K562 treated with DMSO at 1 percent for 48 hours (cell line): ENCODE measurements around the gene IGFALS. TPM values are rescaled to one million over a fixed set of nuclear protein-coding genes. Genes with fewer than 3 reads are reported as not detected.

Experiments used
- total RNA-seq: library from RNA; unstranded; fragments of 300-600 nt; gene quantifications from 2 replicates; pipeline ENCODE4 v1.2.3, GENCODE V29; 2022; ENCODE audit warnings: low replicate concordance; ENCODE audit errors: extremely low read depth

IGFALS gene
- not detected in 2 replicates for total RNA-seq

GRCh38 chr16:1793578-1794220, at the start of gene IGFALS:
IGFALS (minus strand) TSS chr16:1793705; CDS start chr16:1793652, 53 bp downstream.

GRCh38 chr16:1826691-1827573, 33.4 kb upstream of the IGFALS start, which contains the start of the genes FAHD1 and HAGH:
FAHD1 (plus strand) TSS chr16:1827206; CDS start chr16:1827239, 33 bp downstream.
HAGH (minus strand) TSS chr16:1826825; CDS start chr16:1826787, 38 bp downstream.

DNA sequence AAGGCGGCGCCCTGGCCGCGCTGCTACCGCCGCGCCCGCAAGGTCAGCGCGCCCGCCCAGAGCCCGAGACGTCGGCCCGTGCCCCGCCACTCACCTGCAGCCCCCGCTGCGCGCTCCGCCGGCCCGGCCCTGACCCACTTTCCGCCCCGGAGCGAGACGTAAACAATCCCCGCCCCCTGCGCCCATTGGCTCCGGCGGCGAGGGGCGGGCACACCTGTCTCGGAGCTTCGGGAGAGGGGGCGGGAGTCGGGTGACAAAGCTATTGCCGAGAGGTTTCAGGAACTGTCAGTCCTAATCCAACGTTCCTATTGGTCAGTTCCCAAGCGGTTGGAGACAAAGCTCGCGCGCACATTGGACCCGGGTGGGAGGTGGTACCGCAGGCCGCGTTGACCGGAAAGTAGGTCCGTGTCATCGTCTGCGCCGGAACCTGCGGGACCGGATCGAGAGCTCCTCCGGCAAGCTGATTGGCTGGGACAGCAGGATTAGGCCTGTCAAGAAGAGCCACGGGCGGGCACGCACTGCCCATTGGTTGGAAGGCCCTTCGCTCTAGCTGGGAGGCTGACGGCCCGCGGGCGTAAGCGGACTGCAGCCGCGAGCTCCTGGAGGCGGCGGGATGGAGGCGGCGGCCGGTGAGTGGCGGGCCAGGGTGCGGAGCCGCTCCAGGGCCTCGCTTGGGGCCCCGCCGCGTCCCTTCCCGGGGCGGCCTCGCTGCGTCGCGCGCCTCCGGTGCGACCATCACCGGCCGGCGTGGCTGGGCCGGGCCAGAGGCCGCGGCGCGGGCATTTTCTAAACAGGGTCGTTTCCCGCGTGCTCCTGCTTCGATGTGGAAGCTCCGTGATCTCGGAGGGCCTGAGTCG, 10.9 kb downstream of the IGFALS start, which contains the start of the genes NUBP2 and SPSB3:
Gene NUBP2 (plus strand): TSS at position 553 of the 857 bp plus-strand sequence. CDS start 61 bp downstream, at position 614.
Gene SPSB3 (minus strand): TSS at position 164 of the 857 bp plus-strand sequence. CDS start 1,088 bp downstream, outside the sequence.

GRCh38 chr16:1772908-1773702, 20.4 kb downstream of the IGFALS start, which contains the start of gene MRPS34:
MRPS34 (minus strand) TSS chr16:1773134; CDS start chr16:1773119, 15 bp downstream.

DNA sequence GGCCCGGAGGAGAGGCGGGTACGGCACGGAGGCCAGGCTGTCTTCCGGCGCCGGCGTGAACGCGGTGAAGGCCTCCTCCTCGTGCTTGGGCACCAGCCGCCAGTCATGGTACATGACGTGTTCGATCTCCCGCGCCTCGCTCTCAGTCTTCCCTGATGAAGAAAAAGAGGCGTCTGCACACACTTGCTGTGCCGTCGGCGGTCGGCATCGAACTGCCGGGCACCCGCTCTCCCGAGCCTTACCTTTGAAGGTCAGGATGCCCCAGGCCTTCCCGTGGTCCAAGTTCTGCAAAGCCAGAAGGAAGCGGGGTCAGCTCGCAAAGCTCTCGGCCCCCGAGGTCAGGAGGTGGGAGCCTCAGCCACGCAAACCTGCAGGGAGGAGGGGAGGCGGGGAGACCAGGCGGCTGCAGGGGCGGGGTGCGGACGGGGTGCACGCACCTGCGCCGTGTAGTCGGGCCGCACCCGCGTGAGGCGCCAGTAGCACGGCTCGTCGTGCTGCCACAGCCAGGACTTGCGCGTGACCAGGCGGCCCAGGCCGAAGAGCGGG, 21.1 kb downstream of the IGFALS start, which contains the start of gene EME2:
Gene EME2 (plus strand): TSS at position 449 of the 546 bp plus-strand sequence. CDS start 418 bp downstream, outside the sequence.

GRCh38 chr16:1771188-1771863, 22.2 kb downstream of the IGFALS start, which contains the start of gene NME3:
NME3 (minus strand) TSS chr16:1771543; CDS start chr16:1771534, 9 bp downstream.

Other genes with a start within 250 kb of the IGFALS start
- gene IFT140, start 181.6 kb downstream of the IGFALS start, total RNA-seq: not detected in 2 replicates
- gene CRAMP1, start 181.3 kb downstream of the IGFALS start, total RNA-seq: not detected in 2 replicates
- not detected in 2 replicates for gene JPT2, start 115.4 kb downstream of the IGFALS start, total RNA-seq
- gene MAPK8IP3, start 87.5 kb downstream of the IGFALS start, total RNA-seq: not detected in 2 replicates
- not detected in 2 replicates for gene NME3, start 22.2 kb downstream of the IGFALS start, total RNA-seq
- gene EME2, start 20.9 kb downstream of the IGFALS start, total RNA-seq: not detected in 2 replicates
- not detected in 2 replicates for gene MRPS34, start 20.6 kb downstream of the IGFALS start, total RNA-seq
- not detected in 2 replicates for gene SPSB3, start 11.1 kb downstream of the IGFALS start, total RNA-seq
- 502 TPM in 1 of 2 replicates, not detected in the other for gene NUBP2, start 10.7 kb downstream of the IGFALS start, total RNA-seq
- gene HAGH, start 33.1 kb upstream of the IGFALS start, total RNA-seq: not detected in 2 replicates
- not detected in 2 replicates for gene FAHD1, start 33.5 kb upstream of the IGFALS start, total RNA-seq
- gene MEIOB, start 78.5 kb upstream of the IGFALS start, total RNA-seq: not detected in 2 replicates
- not detected in 2 replicates for gene HS3ST6, start 124.7 kb upstream of the IGFALS start, total RNA-seq
- not detected in 2 replicates for gene MSRB1, start 149.5 kb upstream of the IGFALS start, total RNA-seq
- gene RPL3L, start 161.0 kb upstream of the IGFALS start, total RNA-seq: not detected in 2 replicates
- gene NDUFB10, start 165.8 kb upstream of the IGFALS start, total RNA-seq: not detected in 2 replicates
- gene RPS2, start 171.1 kb upstream of the IGFALS start, total RNA-seq: 4,281 and 4,927 TPM in 2 replicates
- gene RNF151, start 173.2 kb upstream of the IGFALS start, total RNA-seq: not detected in 2 replicates
- not detected in 2 replicates for gene TBL3, start 178.3 kb upstream of the IGFALS start, total RNA-seq
- not detected in 2 replicates for gene NOXO1, start 187.8 kb upstream of the IGFALS start, total RNA-seq
- gene GFER, start 190.5 kb upstream of the IGFALS start, total RNA-seq: not detected in 2 replicates
- gene SYNGR3, start 196.3 kb upstream of the IGFALS start, total RNA-seq: not detected in 2 replicates
- gene ZNF598, start 216.1 kb upstream of the IGFALS start, total RNA-seq: not detected in 2 replicates
- gene NPW, start 226.1 kb upstream of the IGFALS start, total RNA-seq: not detected in 2 replicates
- not detected in 2 replicates for gene NHERF2, start 233.2 kb upstream of the IGFALS start, total RNA-seq